Panc1 (cell line): Measurements from ENCODE around the gene RNF208. TPM values are rescaled to one million over a fixed set of nuclear protein-coding genes. Genes with fewer than 3 reads are reported as not detected.

Source experiments
- ATAC-seq: fragments of 200-7000 bp; cut with Tn5 transposase; 2 replicates; pipeline ENCODE4 v1.9.1; 2020; ENCODE audit warnings: mild to moderate bottlenecking, moderate library complexity
- BruUV-seq: library from RNA; stranded (reverse); fragments of 400-500 nt; replicated peaks from 2 replicates; lab custom pipeline; 2021; lab: Mats Ljungman, UMichigan
- CTCF ChIA-PET: fragments of 300-600 bp; sonication (Branson Sonifier 250); formaldehyde crosslinking; loops from one replicate; lab custom pipeline; 2022; ENCODE audit warnings: antibody characterized with exemption; lab: Charles Lee
- POLR2A ChIA-PET: fragments of 300-600 bp; sonication (Branson Sonifier 250); formaldehyde crosslinking; loops from one replicate; lab custom pipeline; 2022; ENCODE audit warnings: antibody characterized with exemption; lab: Charles Lee
- DNase-seq: peaks from one replicate; pipeline ENCODE4 v3.0.0-alpha.2; 2010; ENCODE audit warnings: low read depth, low spot score
- H3K27ac ChIP-seq: 2 replicates; pipeline ENCODE4 v1.5.1; 2011; ENCODE audit warnings: mild to moderate bottlenecking, low read length, inconsistent platforms
- H3K27me3 ChIP-seq: fragments of 200-500 bp; sonication (Bioruptor generic); 2 replicates; pipeline ENCODE4 v1.6.0; 2014; ENCODE audit warnings: low read length, inconsistent platforms; ENCODE audit not compliant: control insufficient read depth, insufficient read depth
- H3K36me3 ChIP-seq: fragments of 200-500 bp; sonication (Bioruptor generic); 2 replicates; pipeline ENCODE4 v1.5.1; 2014; ENCODE audit warnings: inconsistent platforms, mild to moderate bottlenecking, low read length, moderate library complexity; ENCODE audit not compliant: control insufficient read depth, insufficient read depth
- H3K4me1 ChIP-seq: 2 replicates; pipeline ENCODE4 v1.5.1; 2011; ENCODE audit warnings: inconsistent platforms, mild to moderate bottlenecking, low read length, moderate library complexity; ENCODE audit not compliant: control insufficient read depth, insufficient read depth
- H3K4me3 ChIP-seq, 2 experiments: 2 replicates each; pipeline ENCODE4 v1.5.1; 2011 to 2012; ENCODE audit warnings: low read depth in 2 of 2, low read length in 2 of 2, mild to moderate bottlenecking in 2 of 2, inconsistent platforms in 1 of 2, moderate library complexity in 1 of 2
- H3K9me3 ChIP-seq: fragments of 200-500 bp; sonication (Bioruptor generic); 2 replicates; pipeline ENCODE4 v1.5.1; 2014; ENCODE audit warnings: low read depth, mild to moderate bottlenecking, inconsistent platforms, low read length, moderate library complexity; ENCODE audit not compliant: control insufficient read depth, insufficient read depth
- CTCF ChIP-seq: fragments of 450-650 bp; IDR thresholded peaks from 2 replicates; pipeline ENCODE4 v1.5.1; 2017; ENCODE audit warnings: mild to moderate bottlenecking
- POLR2AphosphoS5 ChIP-seq: IDR thresholded peaks from 2 replicates; pipeline ENCODE4 v1.6.1; 2012; ENCODE audit warnings: mild to moderate bottlenecking, low read depth, low read length, moderate library complexity
- REST ChIP-seq, 2 experiments: IDR thresholded peaks; 2 replicates each; pipeline ENCODE4 v1.6.1; 2011 to 2012; ENCODE audit warnings: low read depth in 2 of 2, control low read depth in 1 of 2, low read length in 1 of 2, mild to moderate bottlenecking in 1 of 2, moderate library complexity in 1 of 2; ENCODE audit not compliant: insufficient read depth in 1 of 2
- SIN3A ChIP-seq: IDR thresholded peaks from 2 replicates; pipeline ENCODE4 v1.6.1; 2012; ENCODE audit warnings: low read depth, mild to moderate bottlenecking, low read length, moderate library complexity, borderline replicate concordance; ENCODE audit not compliant: insufficient read depth
- TCF7L2 ChIP-seq: IDR thresholded peaks from 2 replicates; pipeline ENCODE4 v1.6.1; 2011; ENCODE audit warnings: mild to moderate bottlenecking, low read depth, low read length, inconsistent platforms
- in situ Hi-C: cut with HindIII; loops from 2 replicates; pipeline ENCODE4 v1.10.0; 2016; ENCODE audit warnings: low sequenced_read_pairs, low pct_unique_long_range_greater_than_20kb
- intact Hi-C: fragments of 100-400 bp; cut with micrococcal nuclease; formaldehyde crosslinking; loops from one replicate; pipeline ENCODE4 v1.10.0; 2022; ENCODE audit not compliant: unreplicated experiment
- total RNA-seq: library from RNA; stranded (reverse); gene quantifications from one replicate; pipeline ENCODE4 v1.2.1, GENCODE V29; 2021; ENCODE audit not compliant: unreplicated experiment

Gene RNF208
- total RNA-seq, 1 experiment from 2014 or later: 11.5 TPM

GRCh38 chr9:137227054-137227852 is 5.2 kb upstream of the RNF208 start, which contains the start of gene RNF224:
RNF224 (plus strand) TSS chr9:137227502; CDS start chr9:137228336, 834 bp downstream.
- no peaks in the 10 kb centered on the region for H3K27me3 ChIP-seq
- no TSS peak for BruUV-seq
- CTCF ChIA-PET: interaction anchor here (0.6 to 1.7 kb wide), 5 partner anchors 9 to 111 kb away, joined by 3 to 6 read pairs (median 4); no protein-coding TSS in a partner anchor
- DNase-seq (no peak), ATAC-seq (peak; percentile 66)
- intact Hi-C loops (loop anchor here (5.0 kb wide), 1 partner anchor 110 kb away; no protein-coding TSS in a partner anchor), in situ Hi-C loops (no loop called here)
- H3K9me3 ChIP-seq: no peaks in the 10 kb centered on the region
- H3K4me3 ChIP-seq: no peak within 1 kb of the TSS
- H3K36me3 ChIP-seq: peaks cover 2% of the 10 kb centered on the region; the same call in 1 of the 2 replicates
- TF ChIP-seq CTCF (peak; percentile 87), REST (IDR thresholded peaks at IDR 0.05; ENCODE audit: insufficient read depth in 1 of 2, low read depth in 2 of 2, low read length in 1 of 2) (0 out of 4 replicates have a peak, but pooled peaks of 1 of the 2 experiments have one; percentile 42), TCF7L2 (no peak)
- H3K27ac ChIP-seq: no peak within 1 kb of the TSS
- POLR2A ChIA-PET: interaction anchor here (0.6 kb wide), 1 partner anchor 42 kb away, joined by 3 read pairs; no protein-coding TSS in a partner anchor
- peaks cover 7% of the 10 kb centered on the region for H3K4me1 ChIP-seq

GRCh38 chr9:137226338-137227053 is 4.5 kb upstream of the RNF208 start:
- intact Hi-C loops: loop anchor here (5.0 kb wide), 1 partner anchor 109 kb away; no protein-coding TSS in a partner anchor
- Histone ChIP-seq H3K27me3 (no peaks in the 10 kb centered on the region), H3K9me3 (no peaks in the 10 kb centered on the region), H3K27ac (no peak overlapping the region), H3K4me1 (peaks cover 7% of the 10 kb centered on the region), H3K36me3 (peaks cover 2% of the 10 kb centered on the region; the same call in 1 of the 2 replicates), H3K4me3 (no peak overlapping the region)
- in situ Hi-C loops: no loop called here
- TF ChIP-seq REST (IDR thresholded peaks at IDR 0.05; ENCODE audit: insufficient read depth in 1 of 2, low read depth in 2 of 2, low read length in 1 of 2): no peak
- no peak for TF ChIP-seq CTCF
- no peak for TF ChIP-seq TCF7L2
- no peak for TF ChIP-seq SIN3A
- TF ChIP-seq POLR2AphosphoS5: no peak
- CTCF ChIA-PET: interaction anchor here (0.6 to 1.6 kb wide), 4 partner anchors 10 to 357 kb away, joined by 3 to 6 read pairs (median 4); no protein-coding TSS in a partner anchor
- POLR2A ChIA-PET: no interaction called here
- no peak for DNase-seq
- no TSS peak for BruUV-seq
- no peak for ATAC-seq
